Coronary artery (tissue), 2 donors: ENCODE results near the gene STK39.

ENCODE experiments used
- DNase-seq: peaks from one replicate; pipeline ENCODE4 v3.0.0-alpha.2; 2017; ENCODE audit warnings: low spot score
- H3K27ac ChIP-seq, 2 donors: fragments of 200-600 bp; sonication (generic); one replicate each; pipeline ENCODE4 v1.5.1; 2016 to 2019
- H3K4me3 ChIP-seq: fragments of 200-600 bp; sonication (generic); 2 replicates; pipeline ENCODE4 v1.5.1; 2016; ENCODE audit warnings: mild to moderate bottlenecking, moderate library complexity
- CTCF ChIP-seq: fragments of 200-600 bp; sonication (generic); IDR thresholded peaks from one replicate; pipeline ENCODE4 v1.5.1; 2019; ENCODE audit warnings: antibody characterized with exemption

STK39 gene

GRCh38 chr2:168145426-168146310, 101.7 kb downstream of the STK39 start:
- DNase-seq, result no peak
- H3K4me3 ChIP-seq, result no peak overlapping the region
- H3K27ac ChIP-seq, result no peak overlapping the region
- TF ChIP-seq CTCF, result no peak

GRCh38 chr2:168145011-168145410, 102.4 kb downstream of the STK39 start:
- Histone ChIP-seq H3K27ac (no peak overlapping the region), H3K4me3 (no peak overlapping the region)
- no peak for TF ChIP-seq CTCF
- DNase-seq, result no peak

GRCh38 chr2:168143813-168144212, 103.6 kb downstream of the STK39 start:
- no peak for TF ChIP-seq CTCF
- H3K27ac ChIP-seq, result no peak overlapping the region
- H3K4me3 ChIP-seq, result no peak overlapping the region
- no peak for DNase-seq

GRCh38 chr2:168140892-168141291, 106.5 kb downstream of the STK39 start:
- no peak for DNase-seq
- Histone ChIP-seq H3K4me3 (no peak overlapping the region), H3K27ac (no peak overlapping the region)
- no peak for TF ChIP-seq CTCF

GRCh38 chr2:168139852-168140251, 107.5 kb downstream of the STK39 start:
- Histone ChIP-seq H3K4me3 (no peak overlapping the region), H3K27ac (no peak overlapping the region)
- DNase-seq, result no peak
- no peak for TF ChIP-seq CTCF

GRCh38 chr2:168138901-168139300, 108.5 kb downstream of the STK39 start:
- Histone ChIP-seq H3K27ac (no peak overlapping the region), H3K4me3 (no peak overlapping the region)
- DNase-seq, result no peak
- no peak for TF ChIP-seq CTCF

GRCh38 chr2:168138374-168138773, 109.0 kb downstream of the STK39 start:
- no peak overlapping the region for H3K4me3 ChIP-seq
- H3K27ac ChIP-seq, result no peak overlapping the region
- DNase-seq, result no peak
- no peak for TF ChIP-seq CTCF
